GM04503 (cell line): Measurements from ENCODE around the gene CRYBG3.
"Not testable (repeated sequence)": the region's sequence is repeated elsewhere in the genome, so short reads cannot be mapped to it uniquely, and the experiment has no call there.

Experiments used
- DNase-seq: peaks from one replicate; pipeline ENCODE4 v3.0.0-alpha.2; 2012; ENCODE audit warnings: low read depth

CRYBG3 gene

GRCh38 chr3:97821774-97822358 is at the start of gene CRYBG3:
CRYBG3 (plus strand) TSS chr3:97822011; CDS start chr3:97822207, 196 bp downstream.
- DNase-seq: no peak

DNA sequence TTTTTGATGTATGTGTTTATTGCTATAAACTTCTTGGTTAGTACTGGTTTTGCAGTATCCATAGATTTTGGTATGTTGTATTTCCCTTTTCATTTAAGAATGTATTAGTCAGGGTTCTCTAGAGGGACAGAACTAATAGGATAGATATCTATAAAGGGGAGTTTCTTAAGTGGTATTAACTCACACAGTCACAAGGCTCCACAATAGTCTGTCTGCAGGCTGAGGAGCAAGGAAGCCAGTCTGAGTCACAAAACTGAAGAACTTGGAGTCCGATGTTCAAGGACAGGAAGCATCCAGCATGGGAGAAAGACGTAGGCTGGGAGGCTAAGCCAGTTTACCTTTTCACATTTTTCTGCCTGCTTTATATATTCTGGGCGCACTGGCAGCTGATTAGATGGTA is 48.9 kb upstream of the CRYBG3 start:
- no peak for DNase-seq

DNA sequence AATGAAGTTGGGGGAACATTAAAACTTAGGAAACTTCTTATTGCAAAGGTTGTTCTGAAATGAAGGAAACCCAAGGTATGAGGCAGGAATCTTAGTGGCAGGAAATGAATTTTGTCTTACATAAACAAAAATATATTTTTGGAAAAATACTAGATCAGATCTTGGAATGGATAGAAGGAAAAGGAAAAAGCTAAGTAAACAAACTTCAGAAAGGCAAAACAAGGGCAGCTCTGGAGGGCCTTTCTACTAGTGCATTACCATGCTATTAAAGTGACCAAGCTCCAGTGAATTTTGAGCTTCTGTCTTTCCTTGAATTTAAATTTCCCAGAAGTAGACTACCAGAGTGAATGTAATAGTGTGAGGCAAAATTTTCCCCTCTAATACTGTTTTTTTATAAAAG is 43.7 kb upstream of the CRYBG3 start:
- no peak for DNase-seq

DNA sequence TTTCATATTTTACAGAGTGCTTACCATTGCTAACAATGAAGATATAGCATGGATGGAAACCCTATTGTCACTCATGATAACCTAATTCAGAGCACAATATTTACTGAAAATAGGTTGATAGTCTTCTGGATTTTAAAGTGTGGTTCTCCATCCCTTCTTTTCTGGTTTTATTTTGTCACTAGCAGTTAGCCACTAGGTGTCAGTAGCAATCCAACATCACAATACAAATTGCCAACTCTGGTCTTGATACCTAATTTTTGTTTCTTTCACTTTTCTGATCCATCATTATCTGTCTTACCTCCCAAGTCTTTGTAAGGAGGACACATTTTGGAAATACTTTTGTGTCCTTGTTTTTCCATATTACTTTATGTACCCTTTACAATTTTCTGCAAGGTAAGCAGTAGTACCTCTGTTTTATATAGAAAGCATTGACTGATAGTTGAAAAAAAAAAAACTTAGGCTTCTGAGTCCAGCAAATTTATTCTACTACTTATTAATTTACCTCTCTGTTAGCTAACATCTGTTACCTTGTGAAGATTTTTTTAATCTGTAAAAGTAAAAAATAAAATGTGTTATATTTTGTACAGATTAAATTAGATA is 28.3 kb upstream of the CRYBG3 start:
- no peak for DNase-seq

DNA sequence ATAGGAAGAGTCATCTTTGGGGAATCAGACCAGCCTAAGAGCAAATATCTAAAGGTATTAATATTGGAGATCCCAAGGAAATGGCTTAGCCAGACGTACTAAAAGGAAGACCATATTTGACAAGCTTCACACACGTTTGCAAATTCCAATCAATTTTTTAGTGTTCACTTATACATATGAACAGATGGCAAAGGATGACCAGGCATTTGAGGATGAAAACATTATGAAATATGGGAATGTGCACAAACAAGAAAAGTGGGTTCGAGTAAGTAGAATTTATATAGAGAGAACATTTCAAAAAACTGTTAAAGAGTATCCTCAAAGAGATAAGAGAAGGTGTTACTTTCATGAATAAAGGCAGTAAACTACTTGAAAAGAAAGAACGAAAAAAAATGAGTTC is 25.9 kb upstream of the CRYBG3 start:
- DNase-seq: no peak

DNA sequence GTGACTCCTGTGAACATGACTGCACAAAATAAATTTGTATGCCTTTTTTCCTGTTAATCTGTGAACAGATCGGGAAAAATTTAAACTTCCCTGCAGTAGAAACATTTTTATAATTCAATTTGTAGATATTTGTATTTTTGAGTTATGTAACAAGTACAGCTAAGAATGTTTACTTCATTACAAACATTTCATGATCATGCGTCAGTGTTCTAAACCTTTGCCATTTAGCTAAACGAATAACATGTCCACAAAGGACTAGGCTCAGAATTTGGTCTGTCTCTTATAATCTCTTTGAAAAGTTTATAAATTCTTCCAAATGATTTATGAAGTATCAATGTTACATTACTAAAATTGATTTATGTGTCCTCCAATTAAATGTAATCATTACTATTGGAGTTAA is 17.3 kb upstream of the CRYBG3 start:
- no peak for DNase-seq

GRCh38 chr3:97810779-97811390 is 10.9 kb upstream of the CRYBG3 start:
- no peak for DNase-seq

GRCh38 chr3:97815149-97815917 is 6.5 kb upstream of the CRYBG3 start:
- no peak for DNase-seq

GRCh38 chr3:97816811-97817210 is 5.0 kb upstream of the CRYBG3 start:
- DNase-seq: no peak

GRCh38 chr3:97817965-97818364 is 3.8 kb upstream of the CRYBG3 start:
- DNase-seq: no peak

GRCh38 chr3:97820780-97821179 is 1.0 kb upstream of the CRYBG3 start:
- no peak for DNase-seq

DNA sequence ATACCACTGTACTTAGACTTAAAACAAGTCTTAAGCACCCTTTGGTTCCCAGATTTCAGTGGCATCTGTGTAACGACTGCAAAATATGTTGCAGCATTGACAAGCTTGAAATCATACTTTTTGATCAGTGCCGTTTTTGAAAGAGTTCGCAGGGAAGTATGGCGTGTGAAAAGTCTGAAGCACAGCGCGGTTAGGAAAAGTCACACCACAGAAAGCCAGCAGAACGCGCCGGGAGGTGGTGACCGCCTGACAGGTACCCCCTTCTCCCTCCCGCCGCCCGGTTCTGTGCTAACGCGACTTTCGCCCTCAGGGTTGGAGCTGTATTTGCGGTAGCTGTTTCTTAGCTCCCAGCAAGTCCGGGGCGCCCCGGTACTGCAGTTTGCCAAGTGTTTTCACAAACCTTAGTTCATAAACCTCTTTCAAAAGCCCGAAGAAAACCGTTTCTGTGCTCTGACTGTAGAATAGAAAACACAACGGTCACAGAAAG is 481 bp upstream of the CRYBG3 start:
- DNase-seq: no peak

DNA sequence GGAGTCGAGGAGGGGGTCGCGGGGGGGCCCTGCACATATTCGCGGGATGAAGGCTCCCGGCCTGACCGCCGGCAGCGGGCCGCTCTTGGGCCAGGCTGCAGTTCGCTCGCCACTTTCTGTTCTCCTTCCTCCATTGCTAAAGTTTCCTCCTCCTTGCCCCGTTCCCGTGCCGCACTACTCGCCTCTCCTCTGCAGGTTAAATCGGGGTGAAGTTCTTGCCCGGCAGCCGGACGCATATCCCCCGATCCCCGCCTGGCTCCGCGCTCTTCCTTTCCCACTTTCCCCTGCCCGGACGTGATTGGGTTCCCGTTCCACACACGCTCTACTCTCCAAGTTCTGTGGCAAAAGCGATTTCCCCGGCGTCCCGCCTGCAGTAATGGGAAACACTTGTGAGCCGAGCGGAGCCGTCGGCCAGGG is 556 bp downstream of the CRYBG3 start:
- DNase-seq: no peak

GRCh38 chr3:97823046-97824004 is 1.5 kb downstream of the CRYBG3 start:
- no peak for DNase-seq

GRCh38 chr3:97825101-97825500 is 3.3 kb downstream of the CRYBG3 start:
- no peak for DNase-seq

- DNase-seq: no peak
These were observed 6.1 kb downstream of the CRYBG3 start for GRCh38 chr3:97827741-97828471.

- no peak for DNase-seq
These were observed 7.4 kb downstream of the CRYBG3 start for GRCh38 chr3:97829198-97829597.

GRCh38 chr3:97830638-97831037 is 8.8 kb downstream of the CRYBG3 start:
- DNase-seq: no peak

GRCh38 chr3:97831140-97831539 is 9.3 kb downstream of the CRYBG3 start:
- DNase-seq: no peak

DNA sequence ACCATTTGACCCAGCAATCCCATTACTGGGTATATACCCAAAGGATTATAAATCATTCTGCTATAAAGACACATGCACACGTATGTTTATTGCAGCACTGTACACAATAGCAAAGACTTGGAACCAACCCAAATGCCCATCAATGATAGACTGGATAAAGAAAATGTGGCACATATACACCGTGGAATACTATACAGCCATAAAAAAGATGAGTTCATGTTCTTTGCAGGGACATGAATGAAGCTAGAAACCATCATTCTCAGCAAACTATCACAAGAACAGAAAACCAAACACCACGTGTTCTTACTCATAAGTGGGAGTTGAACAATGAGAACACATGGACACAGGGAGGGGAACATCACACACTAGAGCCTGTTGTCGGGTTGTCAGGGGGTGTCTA is 11.4 kb downstream of the CRYBG3 start:
- DNase-seq: not testable (repeated sequence)

- DNase-seq: no peak
These were observed 13.9 kb downstream of the CRYBG3 start for GRCh38 chr3:97835761-97836160.
